ENCODE measurements around the gene NRF1. TPM values are rescaled to one million over a fixed set of nuclear protein-coding genes. Genes with fewer than 3 reads are reported as not detected.

NRF1 gene
- polyA plus RNA-seq, 2 of the 4 experiments (the other 2 are of a cell fraction) = 11.2 to 18.5 TPM

GRCh38 chr7:129575699-129576098 lies 35.8 kb upstream of the NRF1 start:
- no peak overlapping the region for H3K27ac ChIP-seq

DNA sequence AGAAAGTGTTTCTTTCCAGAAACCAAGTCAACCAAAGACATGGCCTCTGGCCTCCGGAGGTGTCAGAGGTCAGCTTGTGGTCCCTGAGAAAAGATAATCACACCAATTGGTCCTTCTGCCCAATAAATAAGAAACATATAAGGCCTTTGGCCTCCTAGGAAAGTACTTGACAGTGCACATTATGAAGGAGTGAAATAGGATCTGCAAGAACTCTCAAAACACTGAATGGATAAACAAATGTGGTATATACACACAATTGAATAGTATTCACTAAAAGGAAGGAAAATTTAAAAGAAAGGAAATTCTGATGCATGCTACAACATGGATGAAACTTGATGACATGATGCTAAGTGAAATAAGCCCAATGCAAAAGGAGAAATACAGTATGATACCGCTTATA lies 35.4 kb upstream of the NRF1 start:
- Histone ChIP-seq H3K4me3 (no peak overlapping the region), H3K4me1 (peaks cover 8% of the 10 kb centered on the region), H3K4me2 (no peak overlapping the region), H3K9me3 (peaks cover 23% of the 10 kb centered on the region), H3K27ac (no peak overlapping the region)
- POLR2A ChIA-PET = no interaction called here
- CTCF ChIA-PET = interaction anchor here (1.6 kb wide), 1 partner anchor 59 kb away, joined by 4 read pairs; no protein-coding TSS in a partner anchor
- no peak for ATAC-seq
- WGBS (ENCODE audit: missing lambda C conversion rate) = 96% methylated on average over 2 of the region's 2 CpGs
- TF ChIP-seq FOXS1 (CRISPR knock-in tag; IDR thresholded peaks at IDR 0.05) (no peak), NR3C1 (IDR thresholded peaks at IDR 0.05) (no peak), EHMT2 (IDR thresholded peaks at IDR 0.05; ENCODE audit: low read depth) (no peak), ZSCAN20 (CRISPR knock-in tag; IDR thresholded peaks at IDR 0.05) (no peak), CTCF (IDR thresholded peaks at IDR 0.05) (no peak), HDAC2 (IDR thresholded peaks at IDR 0.05) (no peak), FOSB (CRISPR knock-in tag; IDR thresholded peaks at IDR 0.05) (no peak), PBX3 (IDR thresholded peaks at IDR 0.05) (no peak), MYC (IDR thresholded peaks at IDR 0.05; ENCODE audit: borderline replicate concordance, low read length) (no peak), RARB (CRISPR knock-in tag; IDR thresholded peaks at IDR 0.05) (no peak)
- TF ChIP-seq, protein P1, sequence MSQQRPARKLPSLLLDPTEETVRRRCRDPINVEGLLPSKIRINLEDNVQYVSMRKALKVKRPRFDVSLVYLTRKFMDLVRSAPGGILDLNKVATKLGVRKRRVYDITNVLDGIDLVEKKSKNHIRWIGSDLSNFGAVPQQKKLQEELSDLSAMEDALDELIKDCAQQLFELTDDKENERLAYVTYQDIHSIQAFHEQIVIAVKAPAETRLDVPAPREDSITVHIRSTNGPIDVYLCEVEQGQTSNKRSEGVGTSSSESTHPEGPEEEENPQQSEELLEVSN (IDR thresholded peaks at IDR 0.05; ENCODE audit: borderline replicate concordance, low read depth) = no peak
- FAIRE-seq = no peak
- DNase-seq (ENCODE audit: low read depth in 1 of 2, low spot score in 1 of 2) = no peak

More at GRCh38 chr7:129575699-129576098, 35.8 kb upstream of the NRF1 start:
- Histone ChIP-seq H3K4me2 (no peak overlapping the region), H3K4me1 (peaks cover 8% of the 10 kb centered on the region), H3K4me3 (no peak overlapping the region), H3K9me3 (peaks cover 23% of the 10 kb centered on the region)
- TF ChIP-seq CEBPB (IDR thresholded peaks at IDR 0.05) (peak in 1 of 2 experiments; percentile 44; a peak in 2 of 4 replicates), ESRRA (IDR thresholded peaks at IDR 0.05; ENCODE audit: borderline replicate concordance, low read length) (no peak)
- FAIRE-seq = no peak
- ChIA-PET CTCF (interaction anchor here (1.2 to 1.6 kb wide), 3 partner anchors 41 to 69 kb away, joined by 3 to 4 read pairs (median 3); no protein-coding TSS in a partner anchor), POLR2A (no interaction called here)
- DNase-seq (ENCODE audit: low read depth in 1 of 2, low spot score in 1 of 2) = no peak
- no peak for ATAC-seq
- WGBS (ENCODE audit: missing lambda C conversion rate) = 84% methylated on average over 7 of the region's 7 CpGs

DNA sequence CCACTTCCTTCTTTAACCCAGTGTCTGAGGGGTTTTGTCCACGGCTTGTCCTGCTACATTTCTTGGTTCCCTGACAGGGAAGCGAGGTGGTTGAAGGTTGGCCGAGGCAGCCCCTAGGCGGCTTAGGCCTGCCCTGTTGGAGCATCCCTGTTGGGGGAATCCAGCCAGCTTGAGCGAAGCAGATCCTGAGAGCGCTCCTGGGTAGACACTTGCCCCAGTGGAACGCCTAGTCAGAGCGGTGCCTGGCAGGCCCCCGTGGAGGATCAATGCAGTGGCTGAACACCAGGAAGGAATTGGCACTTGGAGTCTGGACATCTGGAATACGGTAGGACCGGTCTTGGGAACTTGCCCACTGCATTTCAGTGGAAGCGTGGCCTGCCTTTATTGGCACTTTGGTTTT lies 32.7 kb upstream of the NRF1 start:
- DNase-seq (ENCODE audit: low read depth in 1 of 2, low spot score in 1 of 2) (no peak), FAIRE-seq (no peak), ATAC-seq (no peak)
- H3K4me2 ChIP-seq = no peak overlapping the region
- no peak for TF ChIP-seq ZNF302 (CRISPR knock-in tag; IDR thresholded peaks at IDR 0.05)
- no peak for TF ChIP-seq SREBF2 (IDR thresholded peaks at IDR 0.05)
- TF ChIP-seq EP300 (IDR thresholded peaks at IDR 0.05) = no peak
- no peak for TF ChIP-seq CBX2 (IDR thresholded peaks at IDR 0.05; ENCODE audit: borderline replicate concordance, low read depth)
- no peak for TF ChIP-seq CBX8 (IDR thresholded peaks at IDR 0.05)
- TF ChIP-seq CTCF (IDR thresholded peaks at IDR 0.05) = no peak
- no peak for TF ChIP-seq KDM1A (IDR thresholded peaks at IDR 0.05; ENCODE audit: low read depth)
- TF ChIP-seq CEBPB (IDR thresholded peaks at IDR 0.05) = no peak
- TF ChIP-seq, protein P2, sequence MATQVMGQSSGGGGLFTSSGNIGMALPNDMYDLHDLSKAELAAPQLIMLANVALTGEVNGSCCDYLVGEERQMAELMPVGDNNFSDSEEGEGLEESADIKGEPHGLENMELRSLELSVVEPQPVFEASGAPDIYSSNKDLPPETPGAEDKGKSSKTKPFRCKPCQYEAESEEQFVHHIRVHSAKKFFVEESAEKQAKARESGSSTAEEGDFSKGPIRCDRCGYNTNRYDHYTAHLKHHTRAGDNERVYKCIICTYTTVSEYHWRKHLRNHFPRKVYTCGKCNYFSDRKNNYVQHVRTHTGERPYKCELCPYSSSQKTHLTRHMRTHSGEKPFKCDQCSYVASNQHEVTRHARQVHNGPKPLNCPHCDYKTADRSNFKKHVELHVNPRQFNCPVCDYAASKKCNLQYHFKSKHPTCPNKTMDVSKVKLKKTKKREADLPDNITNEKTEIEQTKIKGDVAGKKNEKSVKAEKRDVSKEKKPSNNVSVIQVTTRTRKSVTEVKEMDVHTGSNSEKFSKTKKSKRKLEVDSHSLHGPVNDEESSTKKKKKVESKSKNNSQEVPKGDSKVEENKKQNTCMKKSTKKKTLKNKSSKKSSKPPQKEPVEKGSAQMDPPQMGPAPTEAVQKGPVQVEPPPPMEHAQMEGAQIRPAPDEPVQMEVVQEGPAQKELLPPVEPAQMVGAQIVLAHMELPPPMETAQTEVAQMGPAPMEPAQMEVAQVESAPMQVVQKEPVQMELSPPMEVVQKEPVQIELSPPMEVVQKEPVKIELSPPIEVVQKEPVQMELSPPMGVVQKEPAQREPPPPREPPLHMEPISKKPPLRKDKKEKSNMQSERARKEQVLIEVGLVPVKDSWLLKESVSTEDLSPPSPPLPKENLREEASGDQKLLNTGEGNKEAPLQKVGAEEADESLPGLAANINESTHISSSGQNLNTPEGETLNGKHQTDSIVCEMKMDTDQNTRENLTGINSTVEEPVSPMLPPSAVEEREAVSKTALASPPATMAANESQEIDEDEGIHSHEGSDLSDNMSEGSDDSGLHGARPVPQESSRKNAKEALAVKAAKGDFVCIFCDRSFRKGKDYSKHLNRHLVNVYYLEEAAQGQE (IDR thresholded peaks at IDR 0.05) = no peak
- WGBS (ENCODE audit: missing lambda C conversion rate) = 95% methylated on average over 8 of the region's 12 CpGs
- H3K9me3 ChIP-seq = peaks cover 23% of the 10 kb centered on the region
- POLR2A ChIA-PET = no interaction called here
- CTCF ChIA-PET = interaction anchor here (1.2 to 1.4 kb wide), 2 partner anchors 10 to 11 kb away, joined by 3 read pairs; no protein-coding TSS in a partner anchor
- H3K27ac ChIP-seq = no peak overlapping the region
- H3K4me1 ChIP-seq = peaks cover 8% of the 10 kb centered on the region
- no peak overlapping the region for H3K4me3 ChIP-seq

Measured in A549 (cell line).